H1 (cell line): ENCODE data around the gene HDAC7. TPM values are rescaled to one million over a fixed set of nuclear protein-coding genes. Genes with fewer than 3 reads are reported as not detected.

Experiments used
- CTCF ChIA-PET: fragments of 300-600 bp; sonication (Branson Sonifier 250); formaldehyde crosslinking; loops from one replicate; lab custom pipeline; 2021; ENCODE audit not compliant: partially characterized antibody; lab: Charles Lee
- POLR2A ChIA-PET: fragments of 300-600 bp; sonication (Branson Sonifier 250); formaldehyde crosslinking; loops from one replicate; lab custom pipeline; 2021; ENCODE audit warnings: inconsistent platforms; ENCODE audit not compliant: partially characterized antibody; lab: Charles Lee
- DNase-seq, 2 experiments: peaks; one replicate each; pipeline versions ENCODE4 v3.0.0 to v3.0.0-alpha.2; 2010 to 2022; ENCODE audit warnings: low spot score in 2 of 2, low read depth in 1 of 2, mixed read lengths in 1 of 2
- FAIRE-seq: peaks from 2 replicates; lab custom pipeline; 2011; peaks lifted over from hg19 to GRCh38; lab: Jason Lieb, UNC
- H2AFZ ChIP-seq: 2 replicates; pipeline ENCODE4 v1.8.1; 2012; ENCODE audit warnings: low read length, inconsistent platforms
- H2AK5ac ChIP-seq: 2 replicates; pipeline ENCODE4 v1.6.1; 2013; ENCODE audit warnings: low read depth, low read length
- H2BK120ac ChIP-seq: replicated peaks from 2 replicates; pipeline ENCODE3; 2013; ENCODE audit warnings: low read depth, low read length, inconsistent platforms
- H2BK12ac ChIP-seq: 2 replicates; pipeline ENCODE4 v1.6.1; 2013; ENCODE audit warnings: low read depth, low read length
- H2BK15ac ChIP-seq: 2 replicates; pipeline ENCODE4 v1.6.1; 2013; ENCODE audit warnings: low read length
- H2BK20ac ChIP-seq: 2 replicates; pipeline ENCODE4 v1.6.1; 2013; ENCODE audit warnings: low read length
- H2BK5ac ChIP-seq: 2 replicates; pipeline ENCODE4 v1.6.1; 2013; ENCODE audit warnings: low read depth, low read length
- H3K14ac ChIP-seq: 2 replicates; pipeline ENCODE4 v1.6.1; 2013; ENCODE audit warnings: inconsistent platforms; ENCODE audit not compliant: insufficient read length
- H3K18ac ChIP-seq: 2 replicates; pipeline ENCODE4 v1.6.1; 2013; ENCODE audit warnings: low read length; ENCODE audit errors: extremely low read depth
- H3K23ac ChIP-seq: 2 replicates; pipeline ENCODE4 v1.6.1; 2013; ENCODE audit warnings: inconsistent platforms; ENCODE audit not compliant: insufficient read length
- H3K23me2 ChIP-seq: 2 replicates; pipeline ENCODE4 v1.6.1; 2013; ENCODE audit warnings: low read depth, low read length
- H3K27ac ChIP-seq: 2 replicates; pipeline ENCODE4 v1.6.1; 2011; ENCODE audit warnings: low read depth, low read length, inconsistent platforms
- H3K27me3 ChIP-seq, 4 experiments: replicated peaks in 1 of 4; 1 replicate in 1 of 4; 2 replicates in 3 of 4; pipeline versions ENCODE4 v1.6.1 to v1.8.1; 2011 to 2013; ENCODE audit warnings: low read length in 3 of 4, mild to moderate bottlenecking in 3 of 4, inconsistent platforms in 2 of 4, mixed read lengths in 2 of 4, moderate library complexity in 1 of 4; ENCODE audit not compliant: control insufficient read depth in 3 of 4, insufficient read depth in 3 of 4; ENCODE audit errors: extremely low read depth in 1 of 4
- H3K36me3 ChIP-seq, 4 experiments: 2 replicates each; pipeline versions ENCODE4 v1.6.1 to v1.8.1; 2011 to 2013; ENCODE audit warnings: mild to moderate bottlenecking in 4 of 4, low read length in 3 of 4, moderate library complexity in 2 of 4, control low read depth in 1 of 4, inconsistent platforms in 1 of 4; ENCODE audit not compliant: insufficient read depth in 4 of 4, control insufficient read depth in 2 of 4
- H3K4ac ChIP-seq: replicated peaks from 2 replicates; pipeline ENCODE3; 2013; ENCODE audit warnings: low read length, low read depth, mixed read lengths, inconsistent platforms; ENCODE audit not compliant: insufficient read length
- H3K4me1 ChIP-seq, 4 experiments: replicated peaks in 1 of 4; 1 replicate in 1 of 4; 2 replicates in 3 of 4; pipeline versions ENCODE4 v1.6.1 to v1.8.1; 2011 to 2013; ENCODE audit warnings: low read length in 3 of 4, inconsistent platforms in 2 of 4, mixed read lengths in 1 of 4; ENCODE audit not compliant: insufficient read depth in 4 of 4, control insufficient read depth in 3 of 4
- H3K4me2 ChIP-seq, 2 experiments: 2 replicates each; pipeline versions ENCODE4 v1.6.1 to v1.8.1; 2011 to 2013; ENCODE audit warnings: low read depth in 2 of 2, low read length in 2 of 2, control low read depth in 1 of 2, inconsistent platforms in 1 of 2, mild to moderate bottlenecking in 1 of 2; ENCODE audit not compliant: insufficient read depth in 1 of 2
- H3K4me3 ChIP-seq, 4 experiments: fragments of 200-600, 300-600 bp in 1 of 4; sonication (generic), shearing (Covaris generic), sonication (Bioruptor Twin) in 1 of 4; 2 replicates each; pipeline versions ENCODE4 v1.5.1 to v1.8.1; 2011 to 2016; ENCODE audit warnings: low read length in 4 of 4, low read depth in 3 of 4, control low read depth in 2 of 4, inconsistent platforms in 2 of 4, mild to moderate bottlenecking in 2 of 4, mixed read lengths in 1 of 4, moderate library complexity in 1 of 4; ENCODE audit not compliant: insufficient read depth in 2 of 4; ENCODE audit errors: extremely low read depth in 1 of 4
- H3K56ac ChIP-seq: replicated peaks from 2 replicates; pipeline ENCODE3; 2013; ENCODE audit warnings: low read depth, mild to moderate bottlenecking, mixed read lengths, low read length, inconsistent platforms; ENCODE audit not compliant: insufficient read length
- H3K79me1 ChIP-seq: 2 replicates; pipeline ENCODE4 v1.6.1; 2013; ENCODE audit warnings: low read depth, low read length, control low read depth
- H3K79me2 ChIP-seq, 2 experiments: 2 replicates each; pipeline versions ENCODE4 v1.6.1 to v1.8.1; 2012 to 2013; ENCODE audit warnings: low read length in 2 of 2, mild to moderate bottlenecking in 2 of 2, inconsistent platforms in 1 of 2; ENCODE audit not compliant: insufficient read depth in 2 of 2, control insufficient read depth in 1 of 2
- H3K9ac ChIP-seq, 4 experiments: replicated peaks in 1 of 4; 1 replicate in 1 of 4; 2 replicates in 3 of 4; pipeline versions ENCODE4 v1.6.1 to v1.8.1; 2011 to 2013; ENCODE audit warnings: low read depth in 3 of 4, low read length in 3 of 4, control low read depth in 2 of 4, mild to moderate bottlenecking in 2 of 4, moderate library complexity in 2 of 4, inconsistent platforms in 1 of 4; ENCODE audit errors: extremely low read depth in 1 of 4
- H3K9me3 ChIP-seq, 2 experiments: 2 replicates each; pipeline versions ENCODE4 v1.6.1 to v1.8.1; 2012 to 2013; ENCODE audit warnings: mild to moderate bottlenecking in 2 of 2, moderate library complexity in 2 of 2, control low read depth in 1 of 2, inconsistent platforms in 1 of 2, low read depth in 1 of 2, low read length in 1 of 2, mixed read lengths in 1 of 2; ENCODE audit not compliant: insufficient read depth in 2 of 2
- H4K20me1 ChIP-seq, 2 experiments: replicated peaks in 1 of 2; 2 replicates each; pipeline versions ENCODE3 to v1.8.1; 2011 to 2013; ENCODE audit warnings: inconsistent platforms in 2 of 2, low read length in 2 of 2, mild to moderate bottlenecking in 1 of 2; ENCODE audit not compliant: insufficient read depth in 2 of 2, control insufficient read depth in 1 of 2
- H4K5ac ChIP-seq: 2 replicates; pipeline ENCODE4 v1.6.1; 2013; ENCODE audit warnings: low read length, low read depth, mixed read lengths, inconsistent platforms; ENCODE audit not compliant: insufficient read length
- H4K8ac ChIP-seq: 2 replicates; pipeline ENCODE4 v1.8.0; 2013; ENCODE audit warnings: mild to moderate bottlenecking, moderate library complexity, low read length, inconsistent platforms; ENCODE audit not compliant: insufficient read depth; ENCODE audit errors: extremely low read depth
- H4K91ac ChIP-seq: replicated peaks from 2 replicates; pipeline ENCODE3; 2013; ENCODE audit warnings: low read length, mixed read lengths, inconsistent platforms; ENCODE audit not compliant: insufficient read length
- NANOG ChIP-seq: IDR thresholded peaks from 2 replicates; pipeline ENCODE4 v1.6.1; 2011; ENCODE audit warnings: low read length, low read depth, mild to moderate bottlenecking, inconsistent platforms; ENCODE audit not compliant: insufficient read depth, poor library complexity, severe bottlenecking
- TEAD4 ChIP-seq: IDR thresholded peaks from 2 replicates; pipeline ENCODE4 v1.6.1; 2012; ENCODE audit warnings: low read depth, low read length, inconsistent platforms, mixed read lengths
- WGBS, 2 experiments: shearing (Covaris generic) in 1 of 2; methylation state at CpG; one replicate each; pipeline versions ENCODE4 v1.1.6 to v1.1.7; 2013 to 2015; ENCODE audit warnings: low lambda C conversion rate in 2 of 2, mixed read lengths in 2 of 2, inconsistent platforms in 1 of 2, low coverage in 1 of 2, missing lambda C conversion rate in 1 of 2; ENCODE audit not compliant: insufficient replicate concordance in 2 of 2, insufficient coverage in 1 of 2, insufficient read length in 1 of 2; ENCODE audit errors: extremely low coverage in 1 of 2, missing lambda C conversion rate in 1 of 2; 5-methylcytosine and 5-hydroxymethylcytosine counted together
- polyA plus RNA-seq, 7 experiments: library from polyadenylated mRNA; depleted of rRNA in 3 of 7; stranded (reverse) in 5 of 7; unstranded in 2 of 7; fragments of >200 nt in 5 of 7; fragments of 200-250 nt in 2 of 7; gene quantifications; 1 replicate in 5 of 7; 2 replicates in 1 of 7; 4 replicates in 1 of 7; pipeline versions ENCODE4 v1.2.1 to v1.2.3, GENCODE V29; 2011 to 2013; ENCODE audit warnings: missing spikeins in 2 of 7, mixed read lengths in 2 of 7
- total RNA-seq: library from RNA; stranded (reverse); fragmentation: NEBNext Ultra II Directional; extraction: Animal tissue kit (Norgen Biotek cat#: 25700); gene quantifications from 2 replicates; pipeline ENCODE4 v1.2.1, GENCODE V29; 2021

The HDAC7 gene
- total and polyA plus RNA-seq, 2 of the 8 experiments (the other 6 are each of a cell fraction or from before 2014, with no cell fraction given): 25.5 to 84.9 TPM

DNA sequence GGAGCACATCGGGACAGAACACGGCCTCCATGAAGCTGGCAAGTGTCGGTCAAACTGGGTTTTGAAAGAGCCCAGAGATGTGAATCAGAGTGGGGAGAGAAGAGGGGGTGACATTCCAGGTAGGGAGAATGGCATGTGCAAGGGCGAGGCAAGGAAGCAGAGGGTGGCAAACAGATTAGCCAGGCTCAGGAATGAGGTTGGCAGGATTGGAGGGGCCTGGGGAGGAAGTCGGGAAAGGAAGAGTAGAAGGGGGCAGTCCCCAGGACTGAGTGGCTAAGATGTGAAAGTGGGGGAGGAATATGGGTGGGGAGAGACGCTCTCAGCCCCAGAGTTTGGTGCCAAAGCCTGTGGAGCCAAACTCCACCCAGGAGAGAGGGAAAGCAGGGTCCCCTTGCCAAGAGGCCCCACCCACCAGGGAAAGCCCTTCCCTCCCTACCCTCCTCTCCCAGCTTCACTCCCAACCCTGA is 5.5 kb upstream of the HDAC7 start:
- Histone ChIP-seq H4K5ac (no peak overlapping the region), H4K20me1 (no peaks in the 10 kb centered on the region), H3K36me3 (no peaks in the 10 kb centered on the region), H3K18ac (no peak overlapping the region), H2BK20ac (0 out of 2 replicates have a peak overlapping the region, but pooled peaks have one; percentile 21), H2BK120ac (no peak overlapping the region), H2BK12ac (peak overlapping the region; percentile 71), H3K56ac (no peak overlapping the region), H3K79me2 (peaks cover 0 to 1% of the 10 kb centered on the region in 2 experiments; a peak in 1 of 4 replicates), H3K4me3 (no peak overlapping the region), H2BK15ac (no peak overlapping the region; the same call in 1 of the 2 replicates), H2AFZ (no peak overlapping the region), H3K9ac (no peak overlapping the region), H3K4me2 (no peak overlapping the region), H3K23me2 (peaks cover 5% of the 10 kb centered on the region), H3K27ac (no peak overlapping the region), H3K27me3 (no peaks in the 10 kb centered on the region; a peak in 2 of 7 replicates), H3K4me1 (peaks cover 5 to 24% (median 19%) of the 10 kb centered on the region in 4 experiments), H4K8ac (no peak overlapping the region), H2BK5ac (peak overlapping the region; percentile 53; the same call in 1 of the 2 replicates), H3K4ac (no peak overlapping the region), H3K79me1 (no peaks in the 10 kb centered on the region), H4K91ac (no peak overlapping the region), H2AK5ac (no peak overlapping the region; the same call in 1 of the 2 replicates), H3K9me3 (no peaks in the 10 kb centered on the region), H3K23ac (no peak overlapping the region), H3K14ac (no peak overlapping the region)
- ChIA-PET CTCF (interaction anchor here (10.6 to 30.5 kb wide), 2 partner anchors 14 to 32 kb away, joined by 155 to 2001 read pairs; partner anchors contain the start of genes HDAC7 and SLC48A1), POLR2A (interaction anchor here (0.6 to 28.4 kb wide), 5 partner anchors 9 to 45 kb away, joined by 3 to 480 read pairs (median 4); partner anchors contain the start of gene HDAC7)
- FAIRE-seq (no peak), DNase-seq (no peak)
- WGBS, 2 experiments: 75% methylated on average over 6 of the region's 6 CpGs; no CpG with 5 or more reads in 1 of the 2 experiments
- TF ChIP-seq TEAD4: 0 out of 2 replicates have a peak, but pooled peaks have one; percentile 39
- no peak for TF ChIP-seq NANOG
